Esophagus muscularis mucosa (tissue), 4 donors: ENCODE results near the gene MTRF1. TPM values are rescaled to one million over a fixed set of nuclear protein-coding genes. Genes with fewer than 3 reads are reported as not detected.

Experiments used
- DNase-seq: peaks from one replicate; pipeline ENCODE4 v3.0.0-alpha.2; 2017; ENCODE audit errors: extremely low spot score
- H3K27ac ChIP-seq, 4 donors: fragments of 200-600 bp; sonication (generic); replicated peaks in 1 of 4; 1 replicate in 3 of 4; 2 replicates in 1 of 4; pipeline ENCODE4 v1.5.1; 2016 to 2019; ENCODE audit warnings: mild to moderate bottlenecking in 1 of 4
- H3K27me3 ChIP-seq, 4 donors: fragments of 200-600 bp; sonication (generic); one replicate each; pipeline versions ENCODE4 v1.5.1 to v1.6.0; 2016 to 2019
- H3K36me3 ChIP-seq, 4 donors: fragments of 200-600 bp; sonication (generic); one replicate each; pipeline ENCODE4 v1.5.1; 2016 to 2019
- H3K4me1 ChIP-seq, 4 donors: fragments of 200-600 bp; sonication (generic); one replicate each; pipeline ENCODE4 v1.5.1; 2016 to 2019
- H3K4me3 ChIP-seq, 4 donors: fragments of 200-600 bp; sonication (generic); 1 replicate in 2 of 4; 2 replicates in 2 of 4; pipeline ENCODE4 v1.5.1; 2016 to 2019; ENCODE audit warnings: mild to moderate bottlenecking in 4 of 4, moderate library complexity in 1 of 4
- H3K9me3 ChIP-seq, 4 donors: fragments of 200-600 bp; sonication (generic); 1 replicate in 3 of 4; 2 replicates in 1 of 4; pipeline ENCODE4 v1.5.1; 2016 to 2019
- CTCF ChIP-seq, 3 experiments: fragments of 200-600 bp in 2 of 3; fragments of 450-650 bp in 1 of 3; sonication (generic) in 2 of 3; IDR thresholded peaks; one replicate each; pipeline ENCODE4 v1.5.1; 2017 to 2019; ENCODE audit warnings: antibody characterized with exemption in 3 of 3, mild to moderate bottlenecking in 2 of 3, moderate library complexity in 1 of 3
- EP300 ChIP-seq: sonication (generic); formaldehyde crosslinking; IDR thresholded peaks from one replicate; pipeline ENCODE4 v1.6.1; 2017; ENCODE audit warnings: antibody characterized with exemption
- POLR2A ChIP-seq: fragments of 450-650 bp; IDR thresholded peaks from one replicate; pipeline ENCODE4 v1.6.1; 2017; ENCODE audit warnings: antibody characterized with exemption, moderate library complexity, mild to moderate bottlenecking, low read depth
- POLR2AphosphoS5 ChIP-seq, 2 donors: sonication (generic); formaldehyde crosslinking; IDR thresholded peaks; one replicate each; pipeline ENCODE4 v1.6.1; 2017; ENCODE audit warnings: antibody characterized with exemption in 2 of 2
- WGBS: methylation state at CpG from one replicate; pipeline ENCODE4 v1.1.5; 2018; 5-methylcytosine and 5-hydroxymethylcytosine counted together
- intact Hi-C: fragments of 100-400 bp; cut with DNase I; formaldehyde crosslinking; loops from one replicate; pipeline ENCODE4 v1.15.1; 2023
- total RNA-seq, 4 donors: library from RNA; depleted of rRNA; stranded (reverse); fragments of >200 nt; gene quantifications; one replicate each; pipeline versions ENCODE4 v1.1.0 to v1.2.1, GENCODE V29; 2016

Gene MTRF1
- total RNA-seq, 4 donors from 2014 or later = 6.4 to 18.7 (median 8.9) TPM

- no peak for DNase-seq
- no peak overlapping the region for H3K27ac ChIP-seq
- intact Hi-C loops = no loop called here
Measured at GRCh38 chr13:41203810-41204209, 59.6 kb downstream of the MTRF1 start.

GRCh38 chr13:41200126-41200525 lies 63.2 kb downstream of the MTRF1 start:
- Histone ChIP-seq H3K27ac (no peak overlapping the region), H3K4me3 (no peak overlapping the region), H3K9me3 (no peaks in the 10 kb centered on the region), H3K36me3 (no peaks in the 10 kb centered on the region), H3K27me3 (no peaks in the 10 kb centered on the region), H3K4me1 (no peaks in the 10 kb centered on the region)
- TF ChIP-seq CTCF (IDR thresholded peaks at IDR 0.05) (no peak), EP300 (no peak), POLR2AphosphoS5 (IDR thresholded peaks at IDR 0.05) (no peak), POLR2A (no peak)
- intact Hi-C loops = no loop called here
- WGBS = 87% methylated on average over 4 of the region's 4 CpGs
- no peak for DNase-seq

More at GRCh38 chr13:41203810-41204209, 59.6 kb downstream of the MTRF1 start:
- H3K4me1 ChIP-seq = no peaks in the 10 kb centered on the region
- 88% methylated on average over 6 of the region's 6 CpGs for WGBS
- H3K9me3 ChIP-seq = peaks cover 0 to 7% (median 0%) of the 10 kb centered on the region in 4 donors
- no peak overlapping the region for H3K4me3 ChIP-seq
- H3K27me3 ChIP-seq = no peaks in the 10 kb centered on the region
- H3K36me3 ChIP-seq = no peaks in the 10 kb centered on the region
- TF ChIP-seq POLR2AphosphoS5 (IDR thresholded peaks at IDR 0.05) = no peak
- TF ChIP-seq EP300 = no peak

- Histone ChIP-seq H3K4me3 (no peak overlapping the region), H3K9me3 (no peaks in the 10 kb centered on the region), H3K27ac (no peak overlapping the region), H3K27me3 (no peaks in the 10 kb centered on the region), H3K4me1 (no peaks in the 10 kb centered on the region), H3K36me3 (no peaks in the 10 kb centered on the region)
- intact Hi-C loops = loop anchor here (5.0 kb wide), 1 partner anchor 63 kb away; the partner anchor contains the start of gene MTRF1
- 97% methylated on average over 2 of the region's 2 CpGs for WGBS
- no peak for DNase-seq
- TF ChIP-seq POLR2A = no peak
- TF ChIP-seq CTCF (IDR thresholded peaks at IDR 0.05) = no peak
Measured at GRCh38 chr13:41199526-41199925, 63.9 kb downstream of the MTRF1 start.

- Histone ChIP-seq H3K27me3 (no peaks in the 10 kb centered on the region), H3K36me3 (no peaks in the 10 kb centered on the region), H3K4me1 (no peaks in the 10 kb centered on the region), H3K27ac (no peak overlapping the region), H3K9me3 (no peaks in the 10 kb centered on the region), H3K4me3 (no peak overlapping the region)
- TF ChIP-seq POLR2AphosphoS5 (IDR thresholded peaks at IDR 0.05) = no peak
- DNase-seq = no peak
- WGBS = 84% methylated on average over 5 of the region's 5 CpGs
- intact Hi-C loops = loop anchor here (5.0 kb wide), 1 partner anchor 63 kb away; the partner anchor contains the start of gene MTRF1
Measured at GRCh38 chr13:41199079-41199478, 64.3 kb downstream of the MTRF1 start.

GRCh38 chr13:41196620-41197019 lies 66.8 kb downstream of the MTRF1 start:
- no peaks in the 10 kb centered on the region for H3K27me3 ChIP-seq
- no peak for DNase-seq
- no peak overlapping the region for H3K27ac ChIP-seq
- H3K36me3 ChIP-seq = no peaks in the 10 kb centered on the region
- no peak overlapping the region for H3K4me3 ChIP-seq
- H3K9me3 ChIP-seq = no peaks in the 10 kb centered on the region
- intact Hi-C loops = loop anchor here (5.0 kb wide), 1 partner anchor 66 kb away; the partner anchor contains the start of gene MTRF1
- H3K4me1 ChIP-seq = peaks cover 15 to 23% (median 21%) of the 10 kb centered on the region in 4 donors
- TF ChIP-seq POLR2A (no peak), POLR2AphosphoS5 (IDR thresholded peaks at IDR 0.05) (no peak), CTCF (IDR thresholded peaks at IDR 0.05) (no peak), EP300 (no peak)
- 74% methylated on average over 2 of the region's 2 CpGs for WGBS

GRCh38 chr13:41196011-41196410 lies 67.4 kb downstream of the MTRF1 start:
- Histone ChIP-seq H3K4me1 (peaks cover 16 to 26% (median 22%) of the 10 kb centered on the region in 4 donors), H3K36me3 (no peaks in the 10 kb centered on the region), H3K27me3 (no peaks in the 10 kb centered on the region), H3K27ac (no peak overlapping the region), H3K9me3 (no peaks in the 10 kb centered on the region), H3K4me3 (no peak overlapping the region)
- intact Hi-C loops = loop anchor here (5.0 kb wide), 1 partner anchor 66 kb away; the partner anchor contains the start of gene MTRF1
- TF ChIP-seq POLR2A = no peak
- TF ChIP-seq EP300 = no peak
- no peak for TF ChIP-seq CTCF (IDR thresholded peaks at IDR 0.05)
- no peak for TF ChIP-seq POLR2AphosphoS5 (IDR thresholded peaks at IDR 0.05)
- no peak for DNase-seq
